Astrocyte (in vitro differentiated cells and primary cell): Measurements from ENCODE around the gene SLC25A30. TPM values are rescaled to one million over a fixed set of nuclear protein-coding genes. Genes with fewer than 3 reads are reported as not detected.
"Not testable (repeated sequence)": the region's sequence is repeated elsewhere in the genome, so short reads cannot be mapped to it uniquely, and the experiment has no call there.

Experiments
- DNase-seq: peaks from one replicate; pipeline ENCODE4 v3.0.0-alpha.2; 2010; ENCODE audit warnings: low read depth
- FAIRE-seq: peaks from 2 replicates; lab custom pipeline; 2011; peaks lifted over from hg19 to GRCh38; lab: Jason Lieb, UNC
- H2AFZ ChIP-seq: 2 replicates; pipeline ENCODE4 v1.6.0; 2012; ENCODE audit warnings: low read depth, low read length, inconsistent platforms
- H3K27ac ChIP-seq: 2 replicates; pipeline ENCODE4 v1.5.1; 2011; ENCODE audit warnings: low read depth, low read length, inconsistent platforms
- H3K27me3 ChIP-seq: 2 replicates; pipeline ENCODE4 v1.6.0; 2011; ENCODE audit warnings: low read length, inconsistent platforms; ENCODE audit not compliant: insufficient read depth
- H3K36me3 ChIP-seq: 2 replicates; pipeline ENCODE4 v1.5.1; 2011; ENCODE audit warnings: low read length, inconsistent platforms; ENCODE audit not compliant: insufficient read depth
- H3K4me1 ChIP-seq: 2 replicates; pipeline ENCODE4 v1.5.1; 2011; ENCODE audit warnings: low read length, inconsistent platforms; ENCODE audit not compliant: insufficient read depth
- H3K4me2 ChIP-seq: 2 replicates; pipeline ENCODE4 v1.6.0; 2012; ENCODE audit warnings: low read length, inconsistent platforms
- H3K4me3 ChIP-seq: 2 replicates; pipeline ENCODE4 v1.5.1; 2011; ENCODE audit warnings: low read depth, mild to moderate bottlenecking, low read length, inconsistent platforms; ENCODE audit not compliant: insufficient read depth
- H3K79me2 ChIP-seq: 2 replicates; pipeline ENCODE4 v1.6.0; 2012; ENCODE audit warnings: mild to moderate bottlenecking, low read length, inconsistent platforms; ENCODE audit not compliant: insufficient read depth
- H3K9ac ChIP-seq: 2 replicates; pipeline ENCODE4 v1.6.0; 2012; ENCODE audit warnings: mild to moderate bottlenecking, low read length, inconsistent platforms
- H3K9me3 ChIP-seq: 2 replicates; pipeline ENCODE4 v1.5.1; 2012; ENCODE audit warnings: low read depth, mild to moderate bottlenecking, low read length, inconsistent platforms; ENCODE audit not compliant: insufficient read depth
- H4K20me1 ChIP-seq: 2 replicates; pipeline ENCODE4 v1.6.0; 2012; ENCODE audit warnings: low read length, inconsistent platforms; ENCODE audit not compliant: insufficient read depth
- H3K27ac Mint-ChIP-seq: one replicate; pipeline ENCODE4 v1.8.0; 2021; ENCODE audit warnings: mild to moderate bottlenecking, mixed read lengths; ENCODE audit not compliant: unreplicated experiment
- H3K27me3 Mint-ChIP-seq: one replicate; pipeline ENCODE4 v1.8.0; 2021; ENCODE audit warnings: low read depth, mixed read lengths; ENCODE audit not compliant: unreplicated experiment
- H3K36me3 Mint-ChIP-seq: one replicate; pipeline ENCODE4 v1.8.0; 2021; ENCODE audit warnings: low read depth, mixed read lengths; ENCODE audit not compliant: unreplicated experiment
- H3K4me1 Mint-ChIP-seq: one replicate; pipeline ENCODE4 v1.8.0; 2021; ENCODE audit warnings: low read depth, mixed read lengths; ENCODE audit not compliant: unreplicated experiment
- H3K4me3 Mint-ChIP-seq: one replicate; pipeline ENCODE4 v1.8.0; 2021; ENCODE audit warnings: mild to moderate bottlenecking, moderate library complexity, mixed read lengths; ENCODE audit not compliant: unreplicated experiment
- H3K9me3 Mint-ChIP-seq: one replicate; pipeline ENCODE4 v1.8.0; 2021; ENCODE audit warnings: mild to moderate bottlenecking, mixed read lengths; ENCODE audit not compliant: unreplicated experiment
- EZH2 ChIP-seq: IDR thresholded peaks from 2 replicates; pipeline ENCODE4 v1.6.1; 2012; ENCODE audit warnings: mild to moderate bottlenecking, low read length, inconsistent platforms; ENCODE audit not compliant: insufficient read depth
- total RNA-seq: library from RNA; stranded (reverse); gene quantifications from 2 replicates; pipeline ENCODE4 v1.2.1, GENCODE V29; 2021
- TF ChIP-seq, protein P1 (sequence below): IDR thresholded peaks from 2 replicates; pipeline ENCODE4 v1.5.1; 2011; ENCODE audit warnings: low read depth, mild to moderate bottlenecking, inconsistent platforms, low read length, moderate library complexity; ENCODE audit not compliant: insufficient read depth

Gene SLC25A30
- total RNA-seq, 1 donor from 2014 or later, result 14.3 TPM

DNA sequence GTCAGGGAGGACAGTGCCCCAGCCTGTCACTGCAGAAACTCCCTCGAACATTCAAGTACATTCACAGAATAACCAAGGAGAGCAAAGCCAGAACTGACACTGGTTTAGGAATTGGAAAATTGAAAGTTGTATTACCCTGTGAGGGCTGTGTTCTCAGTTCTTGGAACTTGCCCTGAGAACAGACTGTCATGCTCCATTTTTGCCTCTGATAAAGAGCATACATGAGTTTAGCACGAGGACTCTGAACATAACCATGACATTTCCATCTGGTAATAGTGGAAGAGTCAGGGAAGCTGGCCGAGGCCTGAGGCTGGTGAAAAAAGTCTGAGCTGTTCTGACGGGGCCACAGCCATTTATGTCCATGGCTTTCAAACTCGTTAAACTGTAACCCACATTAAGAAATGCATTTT lies 15.2 kb upstream of the SLC25A30 start:
- DNase-seq (no peak), FAIRE-seq (no peak)
- no peaks in the 10 kb centered on the region for H3K4me1 ChIP-seq
- Mint-ChIP-seq H3K9me3 (no peaks in the 10 kb centered on the region), H3K27me3 (peaks cover 2% of the 10 kb centered on the region), H3K27ac (no peak overlapping the region), H3K4me1 (no peaks in the 10 kb centered on the region), H3K36me3 (no peaks in the 10 kb centered on the region), H3K4me3 (no peak overlapping the region)
- H3K79me2 ChIP-seq, result no peaks in the 10 kb centered on the region
- H3K36me3 ChIP-seq, result no peaks in the 10 kb centered on the region
- H3K9me3 ChIP-seq, result no peaks in the 10 kb centered on the region
- H3K4me2 ChIP-seq, result no peak overlapping the region
- no peaks in the 10 kb centered on the region for H4K20me1 ChIP-seq
- no peaks in the 10 kb centered on the region for H3K27me3 ChIP-seq
- H2AFZ ChIP-seq, result no peak overlapping the region
- TF ChIP-seq, protein P1, sequence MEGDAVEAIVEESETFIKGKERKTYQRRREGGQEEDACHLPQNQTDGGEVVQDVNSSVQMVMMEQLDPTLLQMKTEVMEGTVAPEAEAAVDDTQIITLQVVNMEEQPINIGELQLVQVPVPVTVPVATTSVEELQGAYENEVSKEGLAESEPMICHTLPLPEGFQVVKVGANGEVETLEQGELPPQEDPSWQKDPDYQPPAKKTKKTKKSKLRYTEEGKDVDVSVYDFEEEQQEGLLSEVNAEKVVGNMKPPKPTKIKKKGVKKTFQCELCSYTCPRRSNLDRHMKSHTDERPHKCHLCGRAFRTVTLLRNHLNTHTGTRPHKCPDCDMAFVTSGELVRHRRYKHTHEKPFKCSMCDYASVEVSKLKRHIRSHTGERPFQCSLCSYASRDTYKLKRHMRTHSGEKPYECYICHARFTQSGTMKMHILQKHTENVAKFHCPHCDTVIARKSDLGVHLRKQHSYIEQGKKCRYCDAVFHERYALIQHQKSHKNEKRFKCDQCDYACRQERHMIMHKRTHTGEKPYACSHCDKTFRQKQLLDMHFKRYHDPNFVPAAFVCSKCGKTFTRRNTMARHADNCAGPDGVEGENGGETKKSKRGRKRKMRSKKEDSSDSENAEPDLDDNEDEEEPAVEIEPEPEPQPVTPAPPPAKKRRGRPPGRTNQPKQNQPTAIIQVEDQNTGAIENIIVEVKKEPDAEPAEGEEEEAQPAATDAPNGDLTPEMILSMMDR, result no peak
- TF ChIP-seq EZH2, result no peak
- no peak overlapping the region for H3K4me3 ChIP-seq
- no peak overlapping the region for H3K27ac ChIP-seq
- no peak overlapping the region for H3K9ac ChIP-seq

DNA sequence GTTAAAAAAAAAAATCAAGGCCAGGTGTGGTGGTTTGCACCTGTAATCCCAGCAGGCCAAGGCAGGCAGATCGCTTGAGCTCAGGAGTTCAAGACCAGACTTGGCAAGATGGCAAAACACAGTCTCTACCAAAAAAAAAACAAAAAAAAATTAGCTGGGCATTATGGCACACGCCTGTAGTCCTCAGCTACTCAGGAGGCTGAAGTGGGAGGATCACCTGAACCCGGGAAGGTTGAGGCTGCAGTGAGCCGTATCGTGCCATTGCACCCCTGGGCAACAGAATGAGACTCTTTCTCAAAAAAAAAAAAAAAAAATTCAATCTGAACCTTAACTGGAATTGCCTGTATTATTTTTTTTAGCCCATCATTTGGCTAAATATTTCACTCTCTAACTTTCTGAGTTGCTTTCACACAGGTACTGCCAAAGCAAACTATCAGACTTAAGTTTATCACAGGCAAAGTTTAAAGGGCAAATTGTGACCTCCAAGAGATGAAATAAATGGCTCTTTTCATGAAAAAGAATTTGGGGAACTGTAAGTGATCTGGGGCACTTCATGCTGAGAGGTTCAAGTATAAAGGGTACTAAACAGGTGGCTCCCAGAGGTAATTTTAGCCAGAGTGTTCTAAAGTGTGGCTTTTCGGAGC lies 14.7 kb upstream of the SLC25A30 start:
- FAIRE-seq, result no peak
- Mint-ChIP-seq H3K4me3 (no peak overlapping the region), H3K27ac (no peak overlapping the region), H3K9me3 (no peaks in the 10 kb centered on the region), H3K36me3 (no peaks in the 10 kb centered on the region), H3K27me3 (peaks cover 2% of the 10 kb centered on the region), H3K4me1 (no peaks in the 10 kb centered on the region)
- Histone ChIP-seq H3K4me1 (no peaks in the 10 kb centered on the region), H4K20me1 (no peaks in the 10 kb centered on the region), H3K9me3 (no peaks in the 10 kb centered on the region), H2AFZ (no peak overlapping the region), H3K27me3 (no peaks in the 10 kb centered on the region), H3K27ac (no peak overlapping the region), H3K36me3 (no peaks in the 10 kb centered on the region), H3K4me3 (no peak overlapping the region), H3K79me2 (no peaks in the 10 kb centered on the region), H3K4me2 (no peak overlapping the region), H3K9ac (no peak overlapping the region)
- no peak for TF ChIP-seq EZH2
- TF ChIP-seq, protein P1, result no peak
- no peak for DNase-seq

DNA sequence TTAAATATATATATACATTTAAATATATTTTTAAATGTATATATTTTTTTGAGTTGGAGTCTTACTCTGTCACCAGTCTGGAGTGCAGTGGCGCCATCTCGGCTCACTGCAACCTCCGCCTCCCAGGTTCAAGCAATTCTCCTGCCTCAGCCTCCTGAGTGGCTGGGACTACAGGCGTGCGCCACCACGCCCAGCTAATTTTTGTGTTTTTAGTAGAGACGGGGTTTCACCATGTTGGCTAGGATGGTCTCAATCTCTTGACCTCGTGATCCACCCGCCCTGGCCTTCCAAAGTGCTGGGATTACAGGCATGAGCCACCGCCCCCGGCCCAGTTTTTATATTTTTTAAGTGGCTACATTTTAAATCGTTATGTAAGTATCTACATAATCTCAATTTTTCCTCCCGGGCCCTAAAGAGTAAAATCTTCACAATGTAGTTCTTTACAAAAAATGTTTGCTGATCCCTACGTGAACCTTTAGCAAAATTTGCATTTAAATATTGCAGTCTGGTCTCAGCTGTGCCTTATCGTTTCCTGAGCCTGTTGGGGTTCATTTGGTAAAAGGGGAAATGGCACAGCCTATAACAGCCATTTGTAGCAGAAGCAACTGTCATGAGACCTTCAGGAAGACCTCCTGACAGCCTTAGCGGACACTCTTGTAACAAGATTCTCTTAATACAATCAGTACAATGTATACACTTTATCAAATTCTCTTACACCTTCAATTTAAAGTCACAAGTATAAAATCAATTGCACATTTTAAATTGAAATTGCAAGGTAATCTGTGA lies 8.1 kb upstream of the SLC25A30 start:
- H4K20me1 ChIP-seq, H3K4me2 ChIP-seq, H3K27me3 Mint-ChIP-seq, H3K27ac ChIP-seq, H3K9ac ChIP-seq, H3K4me3 ChIP-seq, H3K79me2 ChIP-seq, FAIRE-seq, H2AFZ ChIP-seq, H3K36me3 ChIP-seq, H3K27me3 ChIP-seq, H3K9me3 Mint-ChIP-seq, H3K9me3 ChIP-seq, H3K4me1 ChIP-seq, H3K27ac Mint-ChIP-seq, H3K4me3 Mint-ChIP-seq, H3K36me3 Mint-ChIP-seq, DNase-seq, H3K4me1 Mint-ChIP-seq: not testable (repeated sequence)
